Effector memory CD4-positive, alpha-beta T cell (primary cell): Measurements from ENCODE around the gene NAV2.

Experiments
- DNase-seq, 3 donors: peaks; one replicate each; pipeline ENCODE4 v3.0.0-alpha.2; 2020
- H3K27ac ChIP-seq: 2 replicates; pipeline ENCODE4 v1.7.0; 2013; ENCODE audit warnings: mild to moderate bottlenecking, low read length, moderate library complexity; ENCODE audit not compliant: insufficient read depth, poor library complexity, severe bottlenecking
- H3K27me3 ChIP-seq: replicated peaks from 2 replicates; pipeline ENCODE4 v1.7.0; 2013; ENCODE audit warnings: mild to moderate bottlenecking, low read length; ENCODE audit not compliant: insufficient read depth, control insufficient read depth, poor library complexity, severe bottlenecking
- H3K36me3 ChIP-seq: 2 replicates; pipeline ENCODE4 v1.7.0; 2013; ENCODE audit warnings: mild to moderate bottlenecking, low read length, moderate library complexity; ENCODE audit not compliant: control insufficient read depth, insufficient read depth
- H3K4me1 ChIP-seq: 2 replicates; pipeline ENCODE4 v1.7.0; 2013; ENCODE audit warnings: low read length, mild to moderate bottlenecking; ENCODE audit not compliant: control insufficient read depth, insufficient read depth, poor library complexity, severe bottlenecking
- H3K4me3 ChIP-seq: 2 replicates; pipeline ENCODE4 v1.7.0; 2013; ENCODE audit warnings: low read length, low read depth, mild to moderate bottlenecking; ENCODE audit not compliant: insufficient read depth, poor library complexity, severe bottlenecking
- H3K9me3 ChIP-seq: 2 replicates; pipeline ENCODE4 v1.7.0; 2013; ENCODE audit warnings: mild to moderate bottlenecking, low read length, moderate library complexity; ENCODE audit not compliant: control insufficient read depth

The NAV2 gene

GRCh38 chr11:20013346-20014066 lies 300.9 kb downstream of the NAV2 start:
- Histone ChIP-seq H3K4me1 (no peaks in the 10 kb centered on the region), H3K36me3 (no peaks in the 10 kb centered on the region), H3K27me3 (no peaks in the 10 kb centered on the region), H3K4me3 (no peak overlapping the region), H3K9me3 (no peaks in the 10 kb centered on the region), H3K27ac (no peak overlapping the region)
- no peak for DNase-seq

GRCh38 chr11:20014067-20014402 lies 301.4 kb downstream of the NAV2 start:
- no peaks in the 10 kb centered on the region for H3K36me3 ChIP-seq
- H3K27ac ChIP-seq: no peak overlapping the region
- no peak for DNase-seq
- H3K4me3 ChIP-seq: no peak overlapping the region
- H3K4me1 ChIP-seq: no peaks in the 10 kb centered on the region
- no peaks in the 10 kb centered on the region for H3K27me3 ChIP-seq
- no peaks in the 10 kb centered on the region for H3K9me3 ChIP-seq

GRCh38 chr11:20015101-20015500 lies 302.5 kb downstream of the NAV2 start:
- Histone ChIP-seq H3K4me3 (no peak overlapping the region), H3K27me3 (no peaks in the 10 kb centered on the region), H3K9me3 (no peaks in the 10 kb centered on the region), H3K4me1 (no peaks in the 10 kb centered on the region), H3K27ac (no peak overlapping the region), H3K36me3 (no peaks in the 10 kb centered on the region)
- no peak for DNase-seq

- Histone ChIP-seq H3K9me3 (no peaks in the 10 kb centered on the region), H3K27me3 (no peaks in the 10 kb centered on the region), H3K27ac (no peak overlapping the region), H3K36me3 (no peaks in the 10 kb centered on the region), H3K4me1 (no peaks in the 10 kb centered on the region), H3K4me3 (no peak overlapping the region)
- DNase-seq: no peak
These were observed 303.1 kb downstream of the NAV2 start for GRCh38 chr11:20015529-20016427.

DNA sequence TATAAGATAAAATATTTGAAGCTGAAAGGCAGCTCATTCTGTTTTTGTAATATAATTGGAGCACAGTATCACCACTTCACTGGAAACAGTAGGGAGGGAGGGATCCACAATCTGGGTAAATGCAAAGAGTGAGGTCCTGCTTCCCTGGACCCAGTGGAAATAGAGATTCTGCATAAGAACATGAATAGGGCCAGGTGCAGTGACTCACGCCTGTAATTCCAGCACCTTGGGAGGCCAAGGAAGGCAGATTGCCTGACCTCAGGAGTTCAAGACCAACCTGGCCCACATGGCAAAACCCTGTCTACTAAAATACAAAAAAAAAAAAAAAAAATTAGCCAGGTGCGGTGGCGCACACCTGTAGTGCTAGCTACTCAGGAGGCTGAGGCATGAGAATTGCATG lies 303.9 kb downstream of the NAV2 start:
- no peaks in the 10 kb centered on the region for H3K27me3 ChIP-seq
- H3K4me3 ChIP-seq: no peak overlapping the region
- H3K9me3 ChIP-seq: no peaks in the 10 kb centered on the region
- no peak for DNase-seq
- H3K27ac ChIP-seq: no peak overlapping the region
- no peaks in the 10 kb centered on the region for H3K36me3 ChIP-seq
- H3K4me1 ChIP-seq: no peaks in the 10 kb centered on the region

GRCh38 chr11:20017320-20017719 lies 304.7 kb downstream of the NAV2 start:
- Histone ChIP-seq H3K4me3 (no peak overlapping the region), H3K27me3 (no peaks in the 10 kb centered on the region), H3K4me1 (no peaks in the 10 kb centered on the region), H3K36me3 (no peaks in the 10 kb centered on the region), H3K9me3 (no peaks in the 10 kb centered on the region), H3K27ac (no peak overlapping the region)
- no peak for DNase-seq

GRCh38 chr11:20020198-20020597 lies 307.6 kb downstream of the NAV2 start:
- no peak overlapping the region for H3K4me3 ChIP-seq
- no peak for DNase-seq
- H3K27ac ChIP-seq: no peak overlapping the region
- H3K27me3 ChIP-seq: no peaks in the 10 kb centered on the region
- no peaks in the 10 kb centered on the region for H3K36me3 ChIP-seq
- no peaks in the 10 kb centered on the region for H3K4me1 ChIP-seq
- H3K9me3 ChIP-seq: no peaks in the 10 kb centered on the region

- H3K36me3 ChIP-seq: no peaks in the 10 kb centered on the region
- DNase-seq: no peak
- H3K9me3 ChIP-seq: no peaks in the 10 kb centered on the region
- H3K27me3 ChIP-seq: no peaks in the 10 kb centered on the region
- no peak overlapping the region for H3K27ac ChIP-seq
- no peaks in the 10 kb centered on the region for H3K4me1 ChIP-seq
- H3K4me3 ChIP-seq: no peak overlapping the region
These were observed 308.1 kb downstream of the NAV2 start for GRCh38 chr11:20020716-20021115.

DNA sequence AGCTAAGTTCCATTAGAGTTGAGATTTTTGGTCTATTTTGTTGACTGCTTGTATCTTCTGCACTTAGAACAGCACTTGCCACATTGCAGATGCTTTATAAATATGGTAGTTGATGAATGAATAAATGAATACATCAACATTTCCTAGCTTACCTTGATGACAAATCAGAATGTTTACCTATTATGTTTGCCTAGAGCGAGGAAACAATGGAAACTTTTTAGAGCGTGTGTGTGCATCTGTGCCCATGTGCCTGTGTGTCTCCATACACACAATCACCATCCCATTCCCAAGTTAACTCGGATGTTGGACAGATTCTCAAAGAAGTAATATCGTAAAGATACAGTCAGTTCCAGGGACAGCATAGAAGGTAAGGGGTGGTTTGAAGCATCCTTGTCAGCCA lies 308.6 kb downstream of the NAV2 start:
- H3K4me3 ChIP-seq: no peak overlapping the region
- H3K36me3 ChIP-seq: no peaks in the 10 kb centered on the region
- DNase-seq: no peak
- H3K27ac ChIP-seq: no peak overlapping the region
- H3K9me3 ChIP-seq: no peaks in the 10 kb centered on the region
- H3K4me1 ChIP-seq: no peaks in the 10 kb centered on the region
- no peaks in the 10 kb centered on the region for H3K27me3 ChIP-seq

DNA sequence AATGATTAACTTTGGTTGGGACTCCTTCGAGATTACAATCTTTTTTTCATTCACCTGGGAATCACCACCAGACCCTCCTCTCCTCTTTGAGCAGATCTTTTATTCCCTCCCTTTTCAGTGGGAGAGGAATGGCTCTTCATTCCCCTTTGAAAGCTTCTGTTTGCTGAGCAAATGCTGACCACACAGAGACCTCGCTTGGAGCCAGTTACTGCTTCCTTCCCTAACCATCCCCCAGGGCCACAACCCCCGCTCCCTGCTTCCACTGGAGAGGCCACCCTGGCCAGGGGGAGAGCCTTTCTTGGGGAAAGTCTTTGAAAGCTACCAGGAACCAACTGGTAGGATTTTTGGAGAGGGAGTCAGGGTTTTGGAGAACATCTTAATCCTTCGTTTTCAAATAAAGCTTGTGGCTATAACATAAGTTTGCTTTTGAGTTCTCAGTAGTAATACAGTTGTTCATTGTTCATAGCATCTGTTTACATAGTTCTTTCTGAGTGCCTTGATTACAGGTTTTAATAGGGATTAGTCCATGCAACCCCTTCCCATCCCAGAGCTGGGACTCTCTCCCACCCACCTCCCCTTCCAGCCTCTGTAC lies 309.2 kb downstream of the NAV2 start:
- H3K4me3 ChIP-seq: no peak overlapping the region
- no peaks in the 10 kb centered on the region for H3K4me1 ChIP-seq

More for the DNA sequence above, 309.2 kb downstream of the NAV2 start:
- H3K9me3 ChIP-seq: no peaks in the 10 kb centered on the region
- no peak for DNase-seq
- H3K27ac ChIP-seq: no peak overlapping the region
- H3K36me3 ChIP-seq: no peaks in the 10 kb centered on the region
- H3K27me3 ChIP-seq: no peaks in the 10 kb centered on the region
